Colon (tissue), 2 donors: ENCODE data around the gene SLC22A23.

Experiments used
- FAIRE-seq: peaks from 2 replicates; lab custom pipeline; 2012; peaks lifted over from hg19 to GRCh38; lab: Jason Lieb, UNC
- donor health status: control.
- donor health status: control.

SLC22A23 gene

DNA sequence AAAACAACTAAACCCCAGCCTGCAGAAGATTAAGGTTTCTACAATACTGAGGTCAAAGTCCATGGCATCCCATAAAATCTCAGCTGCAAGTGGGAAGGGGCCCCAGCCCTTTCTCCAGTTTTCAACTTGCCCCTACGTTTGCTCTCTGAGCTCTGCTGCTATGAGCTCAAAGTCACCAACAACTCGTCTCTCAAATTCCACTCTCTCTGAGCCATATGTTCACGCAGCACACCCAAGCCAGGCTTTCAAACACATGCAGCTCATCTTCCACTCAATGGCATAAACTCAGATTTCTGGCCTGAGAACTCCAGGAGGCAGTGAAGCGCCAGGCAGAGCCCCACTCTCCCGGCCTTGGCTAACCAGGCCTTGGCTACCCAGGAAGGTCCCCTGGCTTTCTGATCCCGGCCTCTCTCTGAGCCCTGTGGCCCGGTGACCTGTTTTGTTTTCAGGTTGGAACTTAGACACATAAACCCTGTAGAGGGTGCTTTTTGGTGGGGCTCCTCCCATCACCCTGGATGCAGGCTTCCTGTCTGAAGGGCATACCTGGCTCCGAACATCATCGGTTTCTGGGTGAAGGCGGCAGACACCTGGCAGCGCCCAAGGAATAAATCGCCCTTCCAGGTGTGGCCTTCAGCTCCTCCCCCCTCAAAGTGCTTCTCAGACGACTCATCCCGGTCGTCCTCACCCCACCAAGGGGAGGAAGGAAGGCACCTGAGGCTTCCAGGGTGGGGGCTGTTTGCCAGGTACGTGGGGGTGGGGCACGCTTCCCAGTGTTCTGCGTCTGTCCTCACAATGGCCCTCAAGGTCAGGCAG lies 12.4 kb downstream of the SLC22A23 start:
- no peak for FAIRE-seq

DNA sequence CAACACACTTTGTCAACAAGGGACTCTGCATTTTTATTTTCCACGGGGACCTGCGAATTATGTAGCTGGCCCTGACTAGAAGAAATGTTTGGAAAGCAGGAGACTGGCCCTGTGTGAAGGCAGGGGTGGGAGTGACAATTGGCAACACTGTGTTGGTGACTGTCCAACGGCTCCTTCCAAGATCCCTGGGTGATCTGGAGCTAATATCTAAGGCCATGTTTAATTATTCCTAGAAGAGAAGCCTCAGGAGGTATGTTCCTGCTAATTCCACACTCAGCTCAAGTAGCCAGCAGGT lies 13.7 kb downstream of the SLC22A23 start:
- FAIRE-seq, result no peak

DNA sequence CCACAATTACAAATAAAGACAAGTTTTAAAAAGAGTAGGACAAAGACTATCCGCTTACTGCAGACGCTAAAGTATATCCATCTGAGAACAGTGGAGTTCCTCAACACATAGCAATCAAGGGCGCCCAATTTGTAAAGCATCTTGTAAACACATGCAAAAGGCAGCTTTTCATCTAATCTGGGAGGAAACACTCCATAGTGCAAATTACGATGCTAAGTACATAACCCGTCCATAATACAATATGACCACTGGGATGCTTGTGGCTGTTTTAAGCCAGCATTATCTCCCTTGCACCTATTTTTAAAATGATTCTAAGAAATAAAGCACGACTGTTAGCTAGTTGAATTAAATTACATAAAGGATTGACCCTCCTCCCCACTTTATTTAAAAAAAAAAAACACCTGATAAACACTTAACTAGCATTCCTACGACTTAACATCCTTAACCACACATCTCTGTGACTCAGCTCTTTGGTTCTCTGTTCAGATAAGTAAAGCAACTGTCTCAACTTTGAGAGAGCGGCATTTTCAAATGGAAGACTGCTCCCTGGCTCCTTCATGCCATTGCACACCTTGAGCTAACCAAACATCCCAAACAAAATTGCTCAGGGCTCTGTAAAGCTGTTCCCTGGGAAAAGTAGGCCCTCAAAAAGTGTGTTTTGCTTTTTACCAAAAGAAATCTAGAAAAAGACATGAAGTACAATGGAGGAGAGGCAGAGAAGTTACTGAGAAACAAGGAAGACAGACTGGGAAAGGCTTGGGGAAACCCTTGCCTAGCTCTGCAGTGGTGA lies 14.2 kb downstream of the SLC22A23 start:
- no peak for FAIRE-seq

DNA sequence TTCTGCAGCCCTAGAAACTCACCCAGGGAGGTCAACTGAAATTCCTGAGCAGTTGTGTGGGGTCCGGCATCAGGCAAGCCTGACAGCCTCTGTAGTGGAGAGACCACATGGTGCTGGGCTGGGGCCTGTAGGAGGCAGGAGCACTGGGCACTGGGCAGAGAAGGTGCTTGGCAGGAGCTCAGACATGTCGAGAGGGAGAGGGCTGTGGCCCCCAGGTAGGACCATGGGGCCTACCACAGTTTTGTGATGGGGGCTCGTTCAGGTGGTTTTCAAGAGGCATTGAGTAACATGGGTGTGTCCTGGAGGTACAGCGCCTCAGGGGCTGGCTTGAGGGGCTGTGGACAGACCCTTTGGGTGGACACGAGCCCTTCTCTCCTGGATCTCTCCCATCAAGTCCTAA lies 15.9 kb downstream of the SLC22A23 start:
- no peak for FAIRE-seq

DNA sequence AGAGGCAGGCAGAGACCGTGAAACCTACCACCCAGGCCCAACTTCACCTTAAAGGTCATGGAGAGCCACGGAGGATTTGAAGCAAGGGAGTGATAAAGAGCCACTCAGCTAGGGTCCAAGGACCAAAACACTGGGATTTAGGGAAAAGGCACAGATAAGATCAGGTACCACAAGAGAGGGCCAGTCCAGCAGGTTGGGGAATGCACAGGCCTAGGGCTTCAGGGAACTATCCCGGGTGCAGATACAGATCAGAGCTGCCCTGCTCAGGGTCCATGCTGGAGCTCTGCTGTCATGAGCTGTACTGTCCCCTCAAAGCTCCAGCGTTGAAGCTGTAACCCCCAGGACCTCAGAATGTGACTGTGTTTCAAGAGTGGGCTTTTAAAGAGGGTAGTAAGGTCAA lies 16.9 kb downstream of the SLC22A23 start:
- no peak for FAIRE-seq

DNA sequence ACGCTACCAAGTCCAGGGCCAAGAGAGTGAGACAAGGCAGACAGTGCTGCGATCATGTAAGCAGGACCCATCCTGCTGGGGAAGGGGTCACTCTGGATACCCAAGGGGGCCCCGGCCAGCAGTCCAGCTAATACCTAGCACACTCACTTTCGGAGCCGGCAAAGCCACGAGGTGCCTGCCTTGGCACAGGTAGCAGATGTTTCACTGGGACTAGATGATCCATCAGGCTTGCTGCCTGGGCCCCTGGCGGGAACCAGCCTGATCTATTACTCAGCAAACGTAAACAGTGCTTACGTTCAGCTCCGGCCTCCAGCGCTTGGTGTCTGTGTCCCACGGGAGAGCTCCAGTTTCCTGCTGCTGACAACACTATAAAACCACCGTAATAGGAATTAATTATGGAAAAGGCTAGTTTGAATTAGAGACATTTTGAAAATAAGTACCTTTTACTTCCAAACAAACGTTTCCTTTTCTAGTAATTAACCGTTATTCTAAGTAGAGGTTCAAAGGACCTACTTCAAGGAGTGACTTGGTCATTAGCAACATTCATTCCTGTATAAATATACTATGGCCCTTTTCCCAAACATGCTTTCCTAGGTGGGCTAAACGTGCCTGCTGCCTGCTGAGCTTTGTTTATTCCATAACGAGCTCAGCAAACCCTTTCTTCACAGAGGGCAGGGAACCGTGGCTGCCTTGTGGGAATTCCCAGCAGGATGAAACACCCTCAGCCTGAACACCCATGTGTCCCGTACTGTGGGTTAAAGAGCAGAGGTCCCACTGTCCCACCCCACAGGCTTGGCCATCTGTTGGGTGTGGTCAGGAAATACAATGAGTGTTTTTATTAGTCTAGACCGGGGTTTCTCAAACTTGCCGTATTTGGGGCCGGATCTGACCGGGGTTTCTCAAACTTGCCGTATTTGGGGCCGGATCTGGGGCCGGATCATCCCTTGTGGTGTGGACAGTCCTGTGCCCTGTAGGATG lies 18.4 kb downstream of the SLC22A23 start:
- no peak for FAIRE-seq

DNA sequence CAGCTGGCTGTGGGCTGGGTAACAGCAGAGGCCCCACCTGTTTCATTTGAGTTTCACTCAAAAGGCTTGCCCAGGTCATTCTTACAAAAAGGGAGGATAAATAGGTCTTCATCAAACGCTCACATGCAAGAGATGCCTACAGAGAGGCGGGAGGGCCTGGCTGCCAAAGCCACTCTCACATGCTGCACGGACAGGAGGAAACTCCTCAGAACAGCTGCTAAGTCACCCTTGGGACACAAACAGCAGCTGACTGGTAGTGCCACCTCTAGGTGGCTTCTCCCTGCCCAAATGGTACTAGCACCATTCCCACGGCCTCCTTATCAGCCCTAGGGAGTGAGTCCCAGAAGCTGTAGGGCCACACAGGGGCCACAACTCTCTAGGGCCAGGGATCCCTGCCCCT lies 23.8 kb downstream of the SLC22A23 start:
- no peak for FAIRE-seq

DNA sequence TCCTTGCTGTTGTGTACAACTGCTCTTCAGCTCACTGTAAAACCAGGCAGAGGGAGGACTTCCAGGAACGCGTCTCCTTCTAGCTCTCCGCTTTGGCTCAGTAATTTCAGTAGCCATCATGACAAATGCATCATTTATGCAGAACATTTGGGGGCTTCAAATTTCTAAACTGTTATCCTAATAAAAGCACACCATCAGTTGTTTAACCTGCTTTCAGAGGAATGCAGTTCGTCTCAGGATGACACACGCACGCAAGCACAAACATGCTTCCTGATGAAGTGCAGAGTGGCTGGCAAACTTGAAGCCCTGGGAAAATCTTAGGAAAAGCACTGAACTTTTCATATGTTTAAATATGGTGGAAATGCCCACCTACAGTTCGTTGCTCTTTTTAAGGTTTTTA lies 24.4 kb downstream of the SLC22A23 start:
- FAIRE-seq, result no peak

DNA sequence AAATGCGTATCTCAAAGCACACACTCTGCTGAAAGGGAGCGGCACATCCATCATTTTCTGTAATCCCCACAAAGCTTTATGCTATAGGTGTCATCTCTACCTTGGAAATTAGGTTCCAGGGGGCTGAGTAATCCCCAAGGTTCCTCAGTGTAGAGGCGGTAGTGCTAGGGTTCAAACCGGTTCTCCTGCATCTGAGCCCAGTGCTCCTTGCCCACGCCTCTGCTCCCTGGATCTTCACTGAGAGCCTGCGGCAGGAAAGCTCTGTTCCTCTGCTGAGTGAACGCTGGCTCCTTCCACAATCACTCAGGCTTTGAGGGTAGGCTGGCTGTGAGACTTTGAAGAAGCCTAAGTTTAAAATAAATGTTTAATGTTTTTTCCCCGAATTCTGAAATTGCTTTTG lies 24.9 kb downstream of the SLC22A23 start:
- FAIRE-seq, result no peak

DNA sequence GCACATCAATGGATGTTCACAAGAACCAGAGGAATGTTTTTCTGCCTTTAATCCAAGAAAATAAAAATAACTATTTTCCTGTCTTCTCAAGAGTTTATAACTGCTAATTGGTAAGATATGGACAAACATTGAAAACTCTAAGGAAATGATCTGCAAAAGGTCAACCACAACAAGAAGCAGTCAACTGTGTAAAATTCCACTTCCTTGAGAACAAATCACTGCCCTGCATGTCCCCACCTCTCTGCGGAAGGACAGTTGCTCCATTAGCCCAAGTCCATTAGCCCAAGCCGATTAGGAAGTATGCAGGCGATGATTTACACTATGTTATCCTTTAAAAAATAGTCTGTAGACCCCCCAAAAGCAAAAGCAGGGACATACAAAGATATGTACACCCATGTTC lies 27.6 kb downstream of the SLC22A23 start:
- FAIRE-seq, result no peak

DNA sequence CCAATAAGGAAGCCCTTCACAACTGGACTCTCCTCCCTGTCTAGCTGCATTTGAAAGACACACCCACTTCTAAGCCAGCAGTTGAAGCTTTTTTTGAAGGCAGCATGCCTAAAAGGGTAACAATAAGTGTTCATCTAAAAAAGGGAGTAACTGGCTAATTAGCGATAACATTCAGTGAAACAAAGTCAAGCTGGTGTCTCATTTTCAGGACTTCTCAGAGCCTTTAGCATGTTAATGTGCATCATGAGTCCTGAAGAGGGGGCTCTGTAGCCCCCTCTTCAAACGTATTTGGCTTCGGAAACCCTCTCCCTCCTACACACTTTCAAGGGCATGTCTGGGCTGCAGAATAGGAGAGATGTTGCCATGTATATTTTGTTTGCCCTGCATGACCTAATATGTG lies 28.1 kb downstream of the SLC22A23 start:
- FAIRE-seq, result no peak

DNA sequence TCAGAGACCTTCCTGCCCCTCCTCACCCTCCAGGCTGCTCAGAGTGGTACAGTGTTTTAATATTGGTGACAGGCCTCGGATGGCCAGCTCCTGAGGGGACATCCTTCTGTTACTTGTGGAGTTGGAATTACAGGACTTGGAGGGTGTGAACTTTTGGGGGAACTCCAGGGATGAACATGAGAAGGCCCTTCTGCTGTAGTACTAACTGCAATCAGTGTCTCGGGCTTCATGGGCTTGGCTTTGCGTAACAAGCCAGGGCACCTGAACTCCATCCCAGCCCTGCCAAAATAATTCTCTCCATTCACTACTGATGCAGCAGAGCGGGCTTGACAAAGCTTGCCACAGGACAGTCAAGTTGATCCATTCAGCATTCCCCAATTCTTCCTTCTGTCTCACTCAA lies 28.6 kb downstream of the SLC22A23 start:
- no peak for FAIRE-seq

DNA sequence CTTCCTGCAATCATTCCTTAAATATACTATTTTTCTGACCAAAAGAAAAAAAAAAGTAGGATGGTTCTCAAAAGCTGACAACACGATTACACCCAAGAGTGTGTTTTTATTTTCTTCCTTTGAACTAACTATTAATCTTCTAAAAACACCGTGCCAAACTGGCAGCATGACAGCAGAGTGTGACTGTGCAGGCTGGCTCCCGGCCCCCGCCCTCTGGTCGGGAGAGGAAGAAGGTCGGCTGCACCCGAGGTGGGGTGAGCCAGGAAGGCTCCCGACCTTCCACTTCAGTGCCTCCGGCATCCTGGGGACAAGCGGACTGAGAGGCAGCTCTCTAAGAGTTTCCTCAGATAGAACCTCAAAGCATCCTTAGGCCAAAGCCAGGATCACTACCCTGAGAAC lies 29.2 kb downstream of the SLC22A23 start:
- no peak for FAIRE-seq

DNA sequence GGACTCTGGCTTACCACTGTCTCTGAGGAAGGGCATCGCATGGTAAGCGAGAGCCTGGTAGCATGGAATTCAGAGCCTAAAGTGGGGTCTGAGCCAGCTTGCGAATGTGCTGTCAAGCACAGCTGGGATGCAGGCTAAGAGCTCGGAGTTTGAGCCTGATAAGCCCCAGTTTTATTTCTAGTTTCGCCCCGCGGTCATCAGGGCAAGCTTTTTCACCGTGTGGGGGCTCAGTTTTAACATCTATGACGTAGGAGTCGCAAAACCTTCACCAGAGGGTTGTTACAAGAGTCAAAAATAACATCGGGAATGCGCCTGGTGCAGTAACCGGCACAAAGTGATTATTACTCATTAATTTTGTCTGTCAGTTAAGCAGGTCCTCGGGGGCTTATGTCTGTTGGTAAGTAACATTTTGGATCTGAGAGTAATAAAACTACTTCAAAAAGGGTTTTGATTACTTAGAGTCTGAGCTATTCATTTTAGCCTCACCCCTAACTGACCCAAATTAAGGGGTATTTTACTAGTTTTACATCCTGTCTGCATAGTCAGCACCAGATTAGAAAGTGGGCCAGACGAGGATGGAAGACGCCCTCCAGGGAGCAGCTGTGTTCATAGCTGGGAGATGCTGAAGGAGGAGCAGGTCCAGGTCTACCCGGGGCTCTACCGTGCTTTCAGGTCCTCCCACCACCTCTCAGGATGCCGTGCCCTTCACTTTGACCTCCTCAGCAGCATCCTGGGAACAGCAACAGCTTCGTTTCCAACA lies 29.7 kb downstream of the SLC22A23 start:
- no peak for FAIRE-seq

DNA sequence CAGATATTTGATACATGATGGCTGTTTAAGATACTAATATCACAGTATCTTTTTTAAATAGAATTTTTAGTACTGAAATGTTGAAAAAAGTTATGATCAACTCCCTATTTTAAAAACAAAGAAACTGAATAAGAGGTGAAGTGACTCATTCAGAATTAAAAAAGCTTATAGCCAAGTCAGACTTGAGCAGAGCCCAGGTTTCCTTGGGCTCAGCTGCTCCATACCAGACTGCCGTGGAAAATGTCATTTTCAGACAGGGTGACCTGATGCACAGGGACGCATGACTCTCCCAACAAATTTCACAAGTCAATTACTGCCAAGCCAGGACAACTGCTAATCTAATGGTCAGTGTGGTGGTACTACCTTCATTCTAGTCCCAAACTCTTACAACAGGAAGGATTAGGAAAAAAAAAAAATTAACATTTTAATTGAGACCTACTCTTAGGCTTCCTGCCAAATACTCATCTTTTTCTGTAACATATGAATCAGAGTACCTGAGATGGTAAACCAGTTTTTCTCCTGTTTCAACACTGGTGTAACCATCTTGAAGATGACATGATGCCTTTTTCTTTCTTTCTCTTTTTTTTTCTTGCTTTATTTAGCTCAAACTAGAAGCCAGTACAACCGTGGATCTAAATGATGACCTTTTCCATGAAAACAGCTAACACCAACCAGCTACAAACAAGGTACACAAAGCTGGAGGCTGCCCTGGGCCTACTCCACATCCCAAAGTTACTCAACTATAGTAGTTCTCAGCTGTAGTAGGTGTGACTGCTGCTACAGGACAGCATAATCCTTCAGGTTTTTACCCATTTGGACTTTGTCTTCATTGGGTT lies 30.5 kb downstream of the SLC22A23 start:
- no peak for FAIRE-seq

DNA sequence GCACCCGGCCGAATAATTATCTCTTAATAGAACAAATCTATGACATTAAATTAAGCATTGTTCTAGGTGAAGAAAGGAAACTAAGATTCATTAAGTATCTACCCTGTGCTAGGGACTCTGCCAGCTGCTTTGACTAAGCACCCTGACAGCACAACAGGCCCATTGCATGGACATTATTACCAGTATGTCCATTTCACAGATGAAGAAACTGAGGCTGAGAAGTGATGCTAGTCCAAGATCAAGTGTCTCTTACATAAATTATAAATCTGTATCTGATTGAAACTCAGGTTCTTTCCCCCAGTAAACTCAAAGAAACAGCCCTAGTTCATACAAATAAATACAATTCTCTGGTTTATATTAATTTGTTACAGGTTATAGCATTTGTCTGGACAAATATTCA lies 31.3 kb downstream of the SLC22A23 start:
- FAIRE-seq, result no peak

DNA sequence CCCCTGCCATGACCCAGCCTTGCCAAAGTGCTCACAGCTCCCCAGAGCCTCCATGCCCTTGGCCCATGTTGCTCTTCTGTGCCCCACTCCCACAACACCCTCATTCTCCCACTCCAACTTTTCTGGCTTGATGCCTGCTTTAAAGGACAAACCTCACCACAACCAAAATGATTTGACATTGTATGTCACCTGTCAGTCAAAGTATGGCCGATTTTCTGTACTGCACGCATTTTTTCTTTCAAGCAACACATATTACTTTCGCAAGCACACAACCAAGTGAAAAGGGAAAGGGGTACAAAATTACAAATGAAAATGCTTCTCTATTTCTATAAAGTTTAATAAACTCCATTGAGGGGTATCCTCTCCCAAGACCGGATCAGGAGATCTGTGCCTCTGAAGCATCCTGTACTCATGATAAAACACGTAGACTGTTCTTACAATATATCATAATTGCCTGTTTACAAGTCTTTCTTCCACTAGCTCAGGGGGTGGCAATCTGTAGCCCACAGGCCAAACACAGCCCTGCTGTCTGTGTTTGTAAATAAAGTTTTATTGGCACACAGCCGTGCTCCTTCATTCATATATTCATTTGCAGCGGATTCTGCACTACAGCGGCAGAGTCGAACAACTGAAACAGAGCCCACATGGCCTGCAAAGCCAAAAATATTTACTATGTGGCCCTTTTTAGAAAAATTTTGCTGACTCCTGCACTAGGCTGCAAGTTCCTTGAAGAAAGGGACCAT lies 32.5 kb downstream of the SLC22A23 start:
- FAIRE-seq, result no peak

DNA sequence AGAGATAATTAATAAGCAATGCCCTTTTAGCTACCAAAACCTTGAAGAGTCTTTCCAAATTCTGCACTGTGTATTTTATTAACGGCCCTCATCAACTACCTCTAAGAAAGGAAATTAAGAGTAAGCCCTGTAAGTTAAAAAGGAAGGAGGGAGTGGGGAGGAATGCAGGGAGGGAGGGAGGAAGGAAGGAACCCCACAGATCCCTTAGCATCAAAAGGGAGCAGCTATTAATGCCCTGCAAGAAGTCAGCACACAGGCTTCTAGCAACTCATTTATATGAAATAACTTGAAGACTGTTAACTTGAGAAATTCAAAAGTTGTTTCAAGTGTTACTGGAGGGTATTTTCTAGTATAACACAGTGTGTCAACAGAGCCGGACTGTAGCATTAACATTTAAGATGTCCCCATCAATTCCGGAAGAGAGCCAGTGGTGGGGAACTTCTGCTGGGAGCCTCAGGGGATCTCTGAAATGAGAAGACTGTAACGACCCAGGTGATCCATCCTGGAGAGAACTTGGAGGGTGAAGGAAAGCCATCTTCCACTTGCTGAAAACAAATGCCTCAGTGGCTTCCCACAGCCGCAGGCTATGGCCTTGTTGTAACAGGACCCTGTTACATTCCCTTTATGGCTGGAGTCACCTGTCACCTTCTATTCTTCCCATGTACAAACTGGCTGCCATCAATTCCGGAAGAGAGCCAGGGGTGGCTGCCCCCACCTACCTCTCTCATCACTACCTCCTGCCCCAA lies 33.2 kb downstream of the SLC22A23 start:
- no peak for FAIRE-seq

DNA sequence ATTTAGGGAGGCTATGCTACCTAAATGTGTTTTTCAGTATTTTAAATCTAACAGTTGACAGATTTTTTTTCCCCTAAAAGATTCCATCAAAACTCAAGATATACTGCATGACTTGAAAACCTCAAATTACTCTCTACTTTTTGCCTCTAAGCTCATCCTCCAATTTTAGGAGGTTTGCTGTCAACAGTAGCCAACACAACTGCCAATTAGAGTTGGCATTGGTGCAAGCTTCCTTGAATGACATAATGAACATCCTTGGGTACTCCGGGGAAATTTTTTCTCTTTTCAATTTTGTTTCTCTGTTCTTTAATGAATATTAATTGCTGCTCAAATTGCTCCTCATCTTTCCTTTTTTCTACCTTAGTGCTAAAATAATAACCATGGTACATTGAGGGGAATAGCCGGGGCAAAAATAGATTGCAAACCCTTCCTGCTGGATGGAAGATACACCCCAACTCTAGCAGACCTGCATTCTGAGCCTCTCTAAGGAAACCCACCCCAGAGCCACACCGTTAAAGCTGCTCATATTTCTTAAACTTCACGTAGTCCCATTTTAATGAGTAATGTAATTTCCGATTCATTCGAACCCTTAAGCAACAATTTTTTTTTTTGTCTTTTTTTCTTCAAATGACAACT lies 34.3 kb downstream of the SLC22A23 start:
- FAIRE-seq, result no peak
